WERI-Rb-1 (cell line): ENCODE results near the gene FAM25C.
"Not testable (repeated sequence)": the region's sequence is repeated elsewhere in the genome, so short reads cannot be mapped to it uniquely, and the experiment has no call there.

ENCODE experiments used
- DNase-seq: peaks from one replicate; pipeline ENCODE4 v3.0.0-alpha.2; 2020
- H3K27ac ChIP-seq: fragments of 250-450 bp; sonication (Bioruptor Pico); 2 replicates; pipeline ENCODE4 v1.5.1; 2020; ENCODE audit warnings: mild to moderate bottlenecking, moderate library complexity
- H3K27me3 ChIP-seq: fragments of 250-450 bp; sonication (Bioruptor Pico); 2 replicates; pipeline ENCODE4 v1.5.1; 2021; ENCODE audit warnings: mild to moderate bottlenecking, low read depth, moderate library complexity; ENCODE audit not compliant: insufficient read depth, severe bottlenecking
- H3K36me3 ChIP-seq: fragments of 250-450 bp; sonication (Bioruptor Pico); 2 replicates; pipeline ENCODE4 v1.5.1; 2020; ENCODE audit warnings: mild to moderate bottlenecking, moderate library complexity
- H3K4me3 ChIP-seq: 2 replicates; pipeline ENCODE4 v1.5.1; 2011; ENCODE audit warnings: low read depth, mild to moderate bottlenecking, control low read depth, low read length
- H3K9me3 ChIP-seq: fragments of 250-450 bp; sonication (Bioruptor Pico); 2 replicates; pipeline ENCODE4 v1.5.1; 2021; ENCODE audit warnings: mild to moderate bottlenecking, moderate library complexity; ENCODE audit not compliant: severe bottlenecking

The FAM25C gene

DNA sequence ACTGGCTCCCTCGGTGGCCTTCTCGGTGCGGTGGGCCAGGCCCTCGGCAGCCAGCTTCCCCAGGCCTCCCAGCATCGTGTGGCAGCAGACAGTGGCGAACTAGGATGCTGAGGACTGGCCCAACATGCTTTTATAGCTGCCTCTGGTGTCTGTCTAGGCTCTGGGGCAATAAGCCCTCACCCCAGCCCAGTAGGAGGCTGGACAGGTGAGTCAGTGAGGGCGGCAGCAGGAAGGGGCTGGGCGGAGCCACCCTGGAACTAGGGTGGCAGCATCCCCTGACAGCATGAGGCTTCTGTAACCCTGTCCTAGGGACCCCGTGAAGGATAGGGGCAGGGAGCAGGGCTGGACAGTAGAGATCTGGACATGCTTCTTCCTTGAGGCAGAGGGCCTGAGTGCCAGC is at the start of gene FAM25C:
Gene FAM25C (minus strand): TSS at position 101 of the 400 bp plus-strand sequence. CDS start 26 bp downstream, at position 75.
- H3K36me3 ChIP-seq, H3K27ac ChIP-seq, H3K9me3 ChIP-seq, H3K4me3 ChIP-seq, H3K27me3 ChIP-seq, DNase-seq: not testable (repeated sequence)

DNA sequence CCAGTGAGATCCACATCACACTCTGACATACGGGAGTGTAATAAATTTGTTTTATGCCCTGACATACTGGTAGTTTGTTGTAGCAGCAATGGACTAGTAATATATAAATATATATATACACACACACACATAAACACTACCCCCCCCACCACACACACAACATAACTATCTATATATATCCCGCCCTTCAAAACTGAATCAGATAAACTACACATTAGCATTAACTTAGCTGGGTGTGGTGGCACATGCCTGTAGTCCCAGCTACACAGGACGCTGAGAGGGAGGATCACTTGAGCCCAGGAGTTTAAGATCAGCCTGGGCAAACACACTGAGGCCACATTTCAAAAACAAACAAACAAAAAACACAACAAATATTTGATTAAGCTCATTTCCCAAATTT is 45.0 kb upstream of the FAM25C start:
- H3K36me3 ChIP-seq, H3K9me3 ChIP-seq, DNase-seq, H3K27me3 ChIP-seq, H3K4me3 ChIP-seq, H3K27ac ChIP-seq: not testable (repeated sequence)

DNA sequence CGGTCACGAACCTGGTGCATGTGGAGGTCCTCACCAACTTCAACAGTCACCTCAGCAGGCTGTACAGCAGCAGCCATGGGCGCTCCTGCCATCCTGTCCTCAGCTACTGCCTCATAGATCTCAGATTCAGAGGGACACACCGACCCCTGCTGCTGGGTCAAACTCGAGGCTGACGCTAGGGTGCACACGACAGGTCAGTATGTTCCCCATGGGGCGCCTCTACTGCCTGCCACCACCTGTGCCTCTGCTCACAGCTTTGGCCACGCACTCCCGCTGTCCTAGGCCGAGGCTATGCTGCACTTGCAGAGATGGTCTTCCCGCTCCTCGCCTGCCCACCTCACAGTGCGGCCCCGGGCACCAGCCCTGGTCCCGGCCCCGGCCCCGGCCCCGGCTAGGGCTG is 31.8 kb upstream of the FAM25C start:
- not testable (repeated sequence) for H3K36me3 ChIP-seq, DNase-seq

DNA sequence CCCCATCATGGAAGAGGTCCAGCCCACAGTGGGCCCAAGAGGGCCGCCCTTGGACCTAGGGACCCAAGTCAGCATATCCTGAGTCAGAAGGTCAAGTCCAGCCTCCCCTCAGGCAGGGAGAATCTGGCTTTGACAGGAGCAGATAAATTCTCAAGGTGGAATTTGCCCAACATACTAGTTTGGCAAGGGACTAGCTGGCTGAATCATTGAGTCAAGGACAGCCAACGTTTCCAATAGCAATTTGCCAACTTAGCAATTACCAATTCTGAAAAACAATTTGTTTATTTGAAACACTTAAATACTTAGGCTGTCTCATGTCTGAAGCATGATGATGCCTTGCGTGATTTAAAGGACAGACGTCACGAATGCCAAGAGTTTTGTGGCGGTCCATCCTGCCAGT is 2.7 kb upstream of the FAM25C start:
- not testable (repeated sequence) for DNase-seq, H3K36me3 ChIP-seq, H3K9me3 ChIP-seq

More for the DNA sequence above, 31.8 kb upstream of the FAM25C start:
- not testable (repeated sequence) for H3K27me3 ChIP-seq, H3K4me3 ChIP-seq, H3K9me3 ChIP-seq, H3K27ac ChIP-seq

DNA sequence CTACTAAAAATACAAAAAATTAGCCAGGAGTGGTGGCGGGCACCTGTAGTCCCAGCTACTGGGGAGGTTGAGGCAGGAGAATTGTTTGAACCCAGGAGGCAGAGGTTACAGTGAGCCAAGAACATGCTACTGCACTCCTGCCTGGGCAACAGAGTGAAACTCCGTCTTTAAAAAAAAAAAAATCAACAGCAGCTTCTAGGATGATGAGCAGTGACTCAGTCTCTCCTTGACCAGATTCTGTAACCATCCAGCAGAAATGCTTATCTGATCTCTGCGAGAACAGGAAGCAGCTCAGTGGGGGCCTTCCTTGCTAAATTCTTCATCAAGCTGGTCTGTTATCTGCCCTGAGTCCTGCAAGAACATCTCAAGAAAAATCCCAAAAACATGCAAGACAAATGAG is 5.5 kb downstream of the FAM25C start:
- H3K4me3 ChIP-seq, H3K27me3 ChIP-seq, H3K9me3 ChIP-seq, DNase-seq, H3K36me3 ChIP-seq, H3K27ac ChIP-seq: not testable (repeated sequence)

More for the DNA sequence above, 2.7 kb upstream of the FAM25C start:
- H3K4me3 ChIP-seq, H3K27me3 ChIP-seq, H3K27ac ChIP-seq: not testable (repeated sequence)

DNA sequence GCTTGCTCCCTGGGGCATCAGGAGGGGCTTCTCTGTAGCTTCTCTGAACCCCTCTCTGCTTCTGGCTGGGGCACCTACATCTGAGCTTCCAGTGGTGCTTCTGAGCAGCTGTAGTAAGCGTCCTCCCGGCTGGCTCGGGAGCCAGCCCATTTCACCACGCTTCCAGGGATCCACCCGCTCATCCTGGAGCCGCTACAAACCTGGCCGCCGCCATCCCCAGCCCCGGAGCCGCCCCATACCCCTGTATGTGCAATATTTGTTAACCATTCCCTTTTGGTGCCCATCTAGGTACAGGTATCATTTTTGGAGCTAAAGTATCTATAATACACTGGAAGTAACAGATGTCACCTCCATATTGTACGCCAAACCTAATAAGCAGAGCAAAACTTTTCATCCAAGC is 7.0 kb downstream of the FAM25C start:
- not testable (repeated sequence) for H3K9me3 ChIP-seq

DNA sequence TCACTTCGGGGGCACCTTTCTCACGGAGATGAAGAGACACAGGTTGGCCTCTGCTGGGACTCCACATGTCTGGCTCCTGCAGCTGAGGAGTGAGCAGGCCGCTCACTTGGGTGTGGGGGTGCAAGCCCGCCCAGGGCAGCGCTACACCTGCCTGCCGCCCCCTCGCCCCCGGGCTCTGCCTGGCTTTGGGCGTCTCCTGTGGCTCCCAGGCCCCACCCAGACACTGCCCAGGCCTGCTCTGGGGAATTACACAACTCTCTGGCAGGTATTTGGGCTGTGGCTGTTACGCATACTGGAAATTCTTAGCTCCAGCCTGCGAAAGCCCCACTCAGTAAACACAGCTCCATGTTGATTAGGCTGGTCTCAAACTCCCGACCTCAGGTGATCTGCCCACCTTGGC is 7.9 kb downstream of the FAM25C start:
- not testable (repeated sequence) for H3K27ac ChIP-seq, H3K4me3 ChIP-seq, H3K36me3 ChIP-seq, DNase-seq, H3K27me3 ChIP-seq, H3K9me3 ChIP-seq

More for the DNA sequence above, 7.0 kb downstream of the FAM25C start:
- H3K27me3 ChIP-seq, H3K27ac ChIP-seq, H3K36me3 ChIP-seq, H3K4me3 ChIP-seq, DNase-seq: not testable (repeated sequence)

DNA sequence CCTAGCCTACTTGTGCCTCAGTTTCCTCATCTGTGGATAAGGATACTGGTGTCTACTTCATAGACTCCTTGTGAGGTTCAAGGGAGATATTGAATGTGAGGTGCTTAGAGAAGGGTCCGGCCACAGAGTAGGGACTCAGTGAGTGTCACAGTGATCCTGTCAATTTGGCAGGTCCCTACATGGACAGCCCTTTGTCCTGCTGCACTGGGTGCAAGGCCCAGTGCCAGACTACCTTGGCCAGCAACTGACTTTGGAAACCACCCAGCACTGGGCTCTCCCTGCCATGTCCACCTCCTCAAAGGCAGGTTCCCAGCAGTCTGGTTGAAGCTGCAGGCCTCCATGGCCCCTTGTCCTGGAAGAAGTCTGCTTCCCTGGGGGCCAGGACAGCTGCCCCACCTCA is 9.5 kb downstream of the FAM25C start:
- H3K27ac ChIP-seq, H3K36me3 ChIP-seq, H3K4me3 ChIP-seq, H3K27me3 ChIP-seq, H3K9me3 ChIP-seq, DNase-seq: not testable (repeated sequence)

DNA sequence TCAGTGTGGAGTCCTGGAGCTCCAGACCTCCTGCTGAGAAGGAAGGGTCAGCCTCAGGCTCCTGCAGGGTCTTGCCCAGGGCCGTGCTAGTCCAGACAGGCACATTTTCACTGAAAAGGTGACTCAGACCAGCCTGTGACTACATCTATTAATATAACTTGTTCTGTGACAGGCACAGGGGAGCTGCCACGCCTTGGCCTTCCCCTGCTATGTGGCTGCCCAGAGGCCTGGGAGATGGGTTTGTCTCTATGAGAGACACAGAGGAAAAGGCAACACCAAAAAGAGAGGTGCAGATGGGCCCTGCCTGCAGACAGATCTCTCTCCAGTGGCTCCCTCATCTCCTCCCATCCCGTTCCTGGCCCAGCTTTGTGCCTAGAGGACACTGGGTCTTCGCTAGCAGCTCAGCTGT is 10.0 kb downstream of the FAM25C start:
- H3K9me3 ChIP-seq, H3K27ac ChIP-seq, DNase-seq, H3K27me3 ChIP-seq, H3K4me3 ChIP-seq, H3K36me3 ChIP-seq: not testable (repeated sequence)

DNA sequence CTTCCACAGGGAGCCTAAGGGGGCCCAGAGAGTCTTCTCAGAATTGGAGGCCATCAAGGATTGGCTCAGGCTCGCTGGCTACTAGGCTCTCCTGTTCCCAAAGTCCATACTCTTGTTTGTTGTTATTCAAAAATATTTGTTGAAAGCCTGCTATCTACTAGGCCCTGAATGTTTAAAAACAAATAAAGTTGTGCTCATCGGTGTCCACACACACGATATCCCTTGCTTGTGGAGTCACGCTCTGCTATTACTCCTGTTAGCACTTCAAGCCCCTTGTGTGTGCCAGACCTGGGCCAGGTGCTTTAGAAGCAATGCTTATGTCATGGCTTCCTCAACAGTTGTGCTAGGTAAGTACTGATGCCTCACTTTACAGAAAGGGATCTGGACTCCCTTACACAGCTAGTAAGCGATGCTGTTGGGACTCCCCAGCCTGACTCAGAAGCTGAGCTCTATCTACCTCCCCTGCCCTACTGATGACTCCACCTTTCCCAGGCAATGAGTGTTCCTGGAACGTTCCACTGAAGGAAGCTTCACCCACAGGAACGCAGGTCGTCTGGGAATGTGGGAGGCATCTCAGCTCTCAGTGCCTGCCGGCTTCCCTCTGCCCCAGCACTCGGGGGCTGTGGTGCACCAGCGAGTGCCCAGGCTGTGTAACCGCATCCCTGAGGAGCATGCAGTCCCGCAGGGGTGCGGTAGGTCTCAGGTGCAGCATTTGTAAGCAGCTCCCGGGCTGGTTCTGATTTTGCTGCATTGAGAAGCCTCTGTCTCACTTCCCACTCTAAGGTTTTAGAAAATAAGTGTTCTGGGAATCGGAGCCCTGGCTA is 10.7 kb downstream of the FAM25C start:
- H3K4me3 ChIP-seq, H3K9me3 ChIP-seq, H3K27me3 ChIP-seq, H3K27ac ChIP-seq, DNase-seq, H3K36me3 ChIP-seq: not testable (repeated sequence)

DNA sequence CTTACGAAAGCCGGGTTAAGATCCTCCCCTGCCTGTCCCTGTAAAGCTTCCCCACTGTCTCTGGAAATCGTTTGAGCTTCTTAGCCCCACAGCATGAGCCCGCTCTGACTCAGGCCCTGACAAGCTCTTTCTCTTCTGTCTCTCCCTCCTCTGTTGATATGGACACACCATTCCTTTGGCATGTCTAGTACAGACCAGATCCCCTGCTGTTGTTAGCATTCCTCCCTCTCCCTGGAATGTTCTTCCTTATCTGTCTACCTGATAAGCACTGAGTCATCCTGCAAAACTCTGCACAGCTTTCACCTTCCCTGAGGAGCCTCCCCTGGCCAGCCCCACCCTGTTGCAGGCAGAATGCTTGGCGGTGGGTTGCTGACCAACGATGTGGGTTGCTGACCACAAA is 11.6 kb downstream of the FAM25C start:
- not testable (repeated sequence) for H3K27me3 ChIP-seq

DNA sequence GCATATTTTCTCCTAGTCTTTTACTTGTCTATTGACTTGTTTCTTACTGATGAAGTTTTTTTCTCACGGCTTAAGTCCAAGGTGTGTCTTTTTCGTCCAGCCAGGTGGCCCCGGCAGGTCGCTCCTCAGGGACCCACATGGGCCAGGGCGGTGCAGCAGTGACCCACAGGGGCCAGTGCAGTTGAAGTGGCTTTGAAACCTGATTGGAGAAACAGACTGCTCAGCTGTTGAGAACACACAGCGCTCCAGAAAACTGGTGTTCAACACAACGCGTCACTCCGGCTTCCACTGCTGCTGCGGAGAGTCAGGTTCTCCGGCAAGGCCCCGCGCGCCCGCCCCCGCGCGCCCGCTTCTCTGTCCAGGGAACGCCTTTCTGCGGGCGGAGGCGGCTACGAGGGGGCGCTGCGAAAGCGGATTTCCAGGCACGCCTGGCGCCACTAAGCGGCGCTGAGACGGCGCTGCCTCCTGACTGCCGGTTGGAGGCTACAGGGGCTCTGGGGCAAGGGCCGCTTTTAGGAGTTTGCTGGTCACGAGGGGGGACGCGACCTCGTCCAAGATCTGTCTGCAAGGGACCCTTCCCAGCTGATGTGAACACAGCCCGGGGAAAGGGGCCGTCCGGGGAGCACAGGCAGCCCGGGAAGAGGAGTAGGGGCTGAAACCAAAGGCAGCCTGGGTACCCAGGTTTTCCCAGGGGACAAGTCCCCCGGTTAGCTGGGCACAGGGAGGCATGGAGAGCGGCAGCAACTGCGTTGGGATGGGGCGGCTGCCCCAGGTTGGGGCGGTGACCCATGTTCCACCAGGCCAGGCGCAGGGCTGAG is 13.0 kb downstream of the FAM25C start:
- not testable (repeated sequence) for H3K27ac ChIP-seq, H3K36me3 ChIP-seq, H3K9me3 ChIP-seq, H3K4me3 ChIP-seq, H3K27me3 ChIP-seq, DNase-seq

More for the DNA sequence above, 11.6 kb downstream of the FAM25C start:
- not testable (repeated sequence) for H3K27ac ChIP-seq, H3K9me3 ChIP-seq, H3K4me3 ChIP-seq, DNase-seq, H3K36me3 ChIP-seq

DNA sequence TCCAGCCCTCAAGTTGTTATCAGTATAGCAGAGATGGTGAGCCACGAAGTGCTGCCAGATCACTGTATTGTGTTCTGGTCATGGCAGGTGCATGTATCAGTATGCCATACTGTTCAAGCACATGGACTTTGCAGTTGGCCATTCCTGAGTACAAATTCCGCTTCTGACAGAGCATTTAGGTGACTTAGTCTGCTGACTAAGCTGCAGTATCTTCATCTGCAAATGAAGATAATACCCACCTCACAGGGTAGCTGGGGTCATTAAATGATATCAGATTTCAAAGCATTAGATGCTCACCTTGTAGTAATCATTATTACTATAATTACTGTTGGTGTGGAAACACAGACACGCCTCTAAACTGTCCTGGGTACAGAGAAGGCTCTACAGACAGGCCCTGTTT is 24.2 kb downstream of the FAM25C start:
- not testable (repeated sequence) for H3K27ac ChIP-seq, H3K4me3 ChIP-seq, H3K9me3 ChIP-seq, H3K27me3 ChIP-seq, H3K36me3 ChIP-seq, DNase-seq

DNA sequence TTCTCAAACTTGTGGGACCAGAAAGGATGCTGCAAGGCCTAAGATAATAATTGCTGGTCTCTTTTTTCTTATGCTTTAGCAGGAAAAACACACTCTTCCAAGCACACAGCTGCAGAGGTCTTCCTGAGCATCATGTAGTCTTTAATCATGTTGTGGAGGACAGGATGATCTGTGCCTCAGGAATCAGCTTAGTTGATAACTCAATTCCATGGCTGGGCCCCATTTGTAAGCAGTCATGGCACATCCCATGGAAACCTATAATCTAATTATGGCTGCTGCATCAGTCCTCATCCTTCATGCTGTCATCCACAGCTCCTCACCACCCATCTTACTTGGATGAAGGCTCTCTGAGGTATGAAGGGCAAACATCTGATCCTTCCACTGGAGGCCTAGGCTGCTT is 26.5 kb downstream of the FAM25C start:
- not testable (repeated sequence) for H3K27me3 ChIP-seq, H3K36me3 ChIP-seq, H3K9me3 ChIP-seq, DNase-seq, H3K27ac ChIP-seq, H3K4me3 ChIP-seq

DNA sequence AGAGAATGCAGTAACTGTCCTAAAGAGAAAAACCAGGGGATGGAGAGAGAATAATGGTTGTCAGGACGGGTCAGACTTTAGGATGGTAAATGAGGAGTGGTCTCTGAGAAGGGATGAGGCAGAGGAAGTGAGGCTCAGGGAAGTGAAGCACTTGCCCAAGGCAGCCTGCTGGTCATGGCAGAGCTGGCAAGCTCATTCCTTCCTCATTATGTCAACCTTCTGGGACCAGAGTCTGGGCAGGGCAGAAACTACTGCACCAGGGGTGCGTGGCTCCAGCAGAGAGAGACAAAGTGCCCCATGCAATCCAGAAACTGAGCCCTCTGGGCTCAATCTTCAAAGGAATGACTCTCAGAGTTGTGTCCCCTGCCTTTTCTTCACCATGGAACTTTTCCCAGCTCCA is 27.5 kb downstream of the FAM25C start:
- DNase-seq, H3K27me3 ChIP-seq, H3K9me3 ChIP-seq, H3K36me3 ChIP-seq, H3K27ac ChIP-seq, H3K4me3 ChIP-seq: not testable (repeated sequence)
